Endodermal cell (in vitro differentiated cells): ENCODE results near the gene CCDC28A. TPM values are rescaled to one million over a fixed set of nuclear protein-coding genes. Genes with fewer than 3 reads are reported as not detected.

Experiments
- DNase-seq: peaks from one replicate; pipeline ENCODE4 v3.0.0-alpha.2; 2017
- H3K27ac ChIP-seq: 2 replicates; pipeline ENCODE4 v1.5.1; 2013; ENCODE audit warnings: mild to moderate bottlenecking, low read depth, low read length, moderate library complexity
- H3K27me3 ChIP-seq: 2 replicates; pipeline ENCODE4 v1.6.1; 2013; ENCODE audit warnings: mild to moderate bottlenecking, low read length, moderate library complexity; ENCODE audit not compliant: insufficient read depth, control insufficient read depth, poor library complexity, severe bottlenecking
- H3K36me3 ChIP-seq: 2 replicates; pipeline ENCODE4 v1.7.0; 2013; ENCODE audit warnings: mild to moderate bottlenecking, low read length, moderate library complexity; ENCODE audit not compliant: control insufficient read depth, insufficient read depth
- H3K4me1 ChIP-seq: one replicate; pipeline ENCODE4 v1.7.0; 2013; ENCODE audit warnings: low read length; ENCODE audit not compliant: control insufficient read depth, insufficient read depth
- H3K4me3 ChIP-seq: 2 replicates; pipeline ENCODE4 v1.5.1; 2013; ENCODE audit warnings: mild to moderate bottlenecking, low read length, moderate library complexity
- H3K9ac ChIP-seq: 2 replicates; pipeline ENCODE4 v1.6.1; 2013; ENCODE audit warnings: mild to moderate bottlenecking, low read length, moderate library complexity; ENCODE audit not compliant: poor library complexity, severe bottlenecking; ENCODE audit errors: extremely low read depth
- H3K9me3 ChIP-seq: 2 replicates; pipeline ENCODE4 v1.6.1; 2013; ENCODE audit warnings: mild to moderate bottlenecking, low read length, moderate library complexity; ENCODE audit not compliant: control insufficient read depth
- H3K27ac Mint-ChIP-seq: 2 replicates; pipeline ENCODE4 v1.8.0; 2020; ENCODE audit warnings: mixed read lengths
- H3K27me3 Mint-ChIP-seq: 2 replicates; pipeline ENCODE4 v1.8.0; 2021; ENCODE audit warnings: mild to moderate bottlenecking, mixed read lengths; ENCODE audit not compliant: insufficient read depth
- H3K36me3 Mint-ChIP-seq: 2 replicates; pipeline ENCODE4 v1.8.0; 2020; ENCODE audit warnings: low read depth, mixed read lengths
- H3K4me1 Mint-ChIP-seq: 2 replicates; pipeline ENCODE4 v1.8.0; 2020; ENCODE audit warnings: mixed read lengths
- H3K4me3 Mint-ChIP-seq: 2 replicates; pipeline ENCODE4 v1.8.0; 2020; ENCODE audit warnings: mild to moderate bottlenecking, moderate library complexity, mixed read lengths
- H3K9me3 Mint-ChIP-seq: 2 replicates; pipeline ENCODE4 v1.8.0; 2020; ENCODE audit warnings: mild to moderate bottlenecking, mixed read lengths
- CTCF ChIP-seq: fragments of 200-600 bp; sonication (generic); conservative IDR thresholded peaks from 2 replicates; pipeline ENCODE4 v1.5.0; 2021; ENCODE audit warnings: antibody characterized with exemption, mild to moderate bottlenecking
- WGBS, 2 experiments: methylation state at CpG; one replicate each; pipeline versions ENCODE4 v1.1.5 to v1.1.7; 2013; ENCODE audit warnings: missing lambda C conversion rate in 2 of 2, mixed read lengths in 1 of 2; ENCODE audit not compliant: insufficient coverage in 1 of 2, insufficient read length in 1 of 2; 5-methylcytosine and 5-hydroxymethylcytosine counted together
- total RNA-seq, 2 donors: library from RNA; stranded (reverse); fragmentation: NEBNext Ultra II Directional in 1 of 2; extraction: Animal tissue kit (Norgen Biotek cat#: 25700) in 1 of 2; gene quantifications; 2 replicates in 1 of 2; 3 replicates in 1 of 2; pipeline ENCODE4 v1.2.1, GENCODE V29; 2021

The CCDC28A gene
- total RNA-seq, 2 donors from 2014 or later = 10.6 to 12.3 TPM

- Histone ChIP-seq H3K9ac (no peak overlapping the region), H3K36me3 (no peaks in the 10 kb centered on the region), H3K4me1 (no peaks in the 10 kb centered on the region), H3K27me3 (no peaks in the 10 kb centered on the region), H3K9me3 (no peaks in the 10 kb centered on the region), H3K4me3 (no peak overlapping the region), H3K27ac (no peak overlapping the region)
- H3K27me3 Mint-ChIP-seq = no peaks in the 10 kb centered on the region
- DNase-seq = no peak
- H3K27ac Mint-ChIP-seq = no peak overlapping the region
- H3K4me1 Mint-ChIP-seq = peaks cover 11% of the 10 kb centered on the region
- no peak overlapping the region for H3K4me3 Mint-ChIP-seq
- no peaks in the 10 kb centered on the region for H3K9me3 Mint-ChIP-seq
- H3K36me3 Mint-ChIP-seq = peaks cover 2% of the 10 kb centered on the region
- 100% methylated on average over 1 of the region's 1 CpG; no CpG with 5 or more reads in 1 of the 2 experiments for WGBS, 2 experiments
- no peak for TF ChIP-seq CTCF
These were observed 3.1 kb downstream of the CCDC28A start for GRCh38 chr6:138776659-138777058.

- H3K4me3 ChIP-seq = no peak overlapping the region
- H3K9ac ChIP-seq = no peak overlapping the region
- DNase-seq = no peak
- peaks cover 5% of the 10 kb centered on the region for H3K4me1 Mint-ChIP-seq
- H3K27me3 ChIP-seq = no peaks in the 10 kb centered on the region
- H3K9me3 Mint-ChIP-seq = no peaks in the 10 kb centered on the region
- no peaks in the 10 kb centered on the region for H3K9me3 ChIP-seq
- no peaks in the 10 kb centered on the region for H3K4me1 ChIP-seq
- peaks cover 2% of the 10 kb centered on the region for H3K36me3 Mint-ChIP-seq
- no peak overlapping the region for H3K4me3 Mint-ChIP-seq
- 86 to 94% methylated on average over 4 to 6 of the region's 6 CpGs for WGBS, 2 experiments
- no peaks in the 10 kb centered on the region for H3K36me3 ChIP-seq
- TF ChIP-seq CTCF = no peak
- H3K27ac ChIP-seq = no peak overlapping the region
- no peaks in the 10 kb centered on the region for H3K27me3 Mint-ChIP-seq
- no peak overlapping the region for H3K27ac Mint-ChIP-seq
These were observed 4.8 kb downstream of the CCDC28A start for GRCh38 chr6:138778331-138778730.

GRCh38 chr6:138782243-138782642 is 8.7 kb downstream of the CCDC28A start:
- no peak overlapping the region for H3K4me3 Mint-ChIP-seq
- no peak overlapping the region for H3K4me3 ChIP-seq
- H3K27me3 Mint-ChIP-seq = no peaks in the 10 kb centered on the region
- no peak overlapping the region for H3K27ac Mint-ChIP-seq
- H3K4me1 Mint-ChIP-seq = no peaks in the 10 kb centered on the region
- no peaks in the 10 kb centered on the region for H3K27me3 ChIP-seq
- no peak overlapping the region for H3K9ac ChIP-seq
- TF ChIP-seq CTCF = no peak
- WGBS, 2 experiments = 91 to 92% methylated on average over 3 to 4 of the region's 4 CpGs
- DNase-seq = no peak
- no peaks in the 10 kb centered on the region for H3K9me3 ChIP-seq
- H3K4me1 ChIP-seq = no peaks in the 10 kb centered on the region
- no peak overlapping the region for H3K27ac ChIP-seq
- no peaks in the 10 kb centered on the region for H3K9me3 Mint-ChIP-seq
- no peaks in the 10 kb centered on the region for H3K36me3 ChIP-seq
- peaks cover 5% of the 10 kb centered on the region for H3K36me3 Mint-ChIP-seq
